ENCODE data around the gene CAPRIN1. TPM values are rescaled to one million over a fixed set of nuclear protein-coding genes. Genes with fewer than 3 reads are reported as not detected.
A peak's percentile ranks its signal among the peaks of the same experiment; 100 is the strongest.
"Not testable (repeated sequence)": the region's sequence is repeated elsewhere in the genome, so short reads cannot be mapped to it uniquely, and the experiment has no call there.

The CAPRIN1 gene
- total RNA-seq, 1 donor from 2014 or later = 154 TPM

DNA sequence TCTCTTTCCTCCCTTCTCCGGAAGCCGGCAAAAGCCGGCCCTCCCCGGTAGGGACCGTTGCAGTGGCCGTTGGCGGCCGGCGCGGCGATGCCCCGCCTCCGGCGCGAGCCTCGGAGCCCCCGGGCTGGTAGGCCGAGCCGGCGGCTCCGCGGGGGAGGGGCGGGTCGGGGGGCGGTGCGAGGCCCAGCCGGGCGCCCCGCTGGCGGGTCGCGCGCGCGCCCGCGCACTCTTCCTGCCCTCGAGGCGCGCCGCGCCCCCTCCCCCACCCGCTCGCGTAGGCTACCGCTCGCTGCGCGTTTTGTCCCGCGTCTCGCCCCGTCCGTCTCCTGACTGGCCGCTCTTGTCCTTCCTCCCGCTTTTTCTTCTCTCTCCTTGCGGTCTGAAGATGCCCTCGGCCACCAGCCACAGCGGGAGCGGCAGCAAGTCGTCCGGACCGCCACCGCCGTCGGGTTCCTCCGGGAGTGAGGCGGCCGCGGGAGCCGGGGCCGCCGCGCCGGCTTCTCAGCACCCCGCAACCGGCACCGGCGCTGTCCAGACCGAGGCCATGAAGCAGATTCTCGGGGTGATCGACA lies 591 bp downstream of the CAPRIN1 start:
- peak; percentile 90 for ATAC-seq

DNA sequence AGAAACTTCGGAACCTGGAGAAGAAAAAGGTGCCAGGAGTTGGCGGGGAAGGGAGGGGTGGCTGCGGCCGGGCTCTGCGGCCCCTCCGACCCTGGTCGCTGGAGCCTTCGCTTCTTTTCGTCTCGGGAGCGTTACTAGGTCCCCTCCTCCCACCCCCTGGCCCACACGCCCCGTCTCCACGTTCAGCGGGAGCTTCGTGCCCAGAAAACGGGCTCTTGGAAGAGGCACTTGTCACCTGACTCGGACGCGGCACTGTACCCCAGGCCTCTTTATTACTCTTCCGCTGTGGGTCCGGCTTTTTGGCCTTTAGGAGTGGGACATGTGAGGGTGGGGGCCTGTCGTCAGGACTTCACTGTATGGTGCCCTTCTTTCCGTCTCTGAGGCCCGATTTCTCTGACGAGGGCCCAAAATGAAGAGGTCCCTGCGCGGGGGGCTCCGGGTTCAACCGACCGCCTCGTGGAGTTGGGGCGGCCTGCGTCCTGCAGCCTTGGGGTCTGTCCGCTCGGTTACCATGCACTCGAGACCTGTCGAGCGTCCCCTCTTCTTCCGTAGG lies 1.2 kb downstream of the CAPRIN1 start:
- peak; percentile 21 for ATAC-seq

DNA sequence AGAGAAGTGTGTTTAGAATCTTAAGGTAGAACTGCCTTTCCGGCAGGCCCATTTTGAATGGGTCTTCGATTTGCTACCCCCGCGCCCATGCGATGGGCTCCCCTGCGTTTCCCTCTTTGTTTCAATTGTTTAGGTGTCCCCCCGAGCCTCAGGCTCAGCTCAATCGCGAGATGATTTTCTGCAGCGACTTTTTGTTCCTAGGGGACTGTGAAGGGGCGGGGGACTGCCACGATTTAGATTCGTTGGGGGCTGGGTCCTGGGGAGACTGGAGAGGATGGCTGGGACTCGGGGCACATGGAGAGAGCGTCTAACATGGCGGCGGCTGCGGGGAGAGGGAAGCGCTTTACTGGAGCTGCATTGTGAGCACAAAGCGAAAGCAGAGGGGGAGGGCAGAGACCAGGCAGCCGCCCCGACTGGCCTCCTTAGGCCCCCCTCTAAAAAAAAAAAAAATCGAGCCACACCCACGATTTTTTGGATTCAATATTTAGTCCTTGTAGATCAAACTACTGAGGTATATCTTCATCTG lies 1.7 kb downstream of the CAPRIN1 start:
- ATAC-seq = peak; percentile 53

DNA sequence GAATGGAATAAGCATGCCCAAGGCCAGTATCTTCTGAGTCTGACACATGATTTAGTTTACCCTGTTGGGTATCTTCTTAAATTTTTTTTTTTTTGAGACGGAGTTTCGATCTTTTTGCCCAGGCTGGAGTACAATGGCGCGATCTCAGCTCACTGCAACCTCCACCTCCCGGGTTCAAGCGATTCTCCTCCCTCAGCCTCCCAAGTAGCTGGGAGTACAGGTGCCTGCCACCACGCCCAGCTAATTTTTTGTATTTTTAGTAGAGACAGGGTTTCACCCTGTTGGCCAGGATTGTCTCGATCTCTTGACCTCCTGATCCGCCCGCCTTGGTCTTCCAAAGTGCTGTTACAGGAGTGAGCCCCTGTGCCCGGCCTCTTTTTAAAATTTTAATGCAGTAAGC lies 2.8 kb downstream of the CAPRIN1 start:
- ATAC-seq = not testable (repeated sequence)

DNA sequence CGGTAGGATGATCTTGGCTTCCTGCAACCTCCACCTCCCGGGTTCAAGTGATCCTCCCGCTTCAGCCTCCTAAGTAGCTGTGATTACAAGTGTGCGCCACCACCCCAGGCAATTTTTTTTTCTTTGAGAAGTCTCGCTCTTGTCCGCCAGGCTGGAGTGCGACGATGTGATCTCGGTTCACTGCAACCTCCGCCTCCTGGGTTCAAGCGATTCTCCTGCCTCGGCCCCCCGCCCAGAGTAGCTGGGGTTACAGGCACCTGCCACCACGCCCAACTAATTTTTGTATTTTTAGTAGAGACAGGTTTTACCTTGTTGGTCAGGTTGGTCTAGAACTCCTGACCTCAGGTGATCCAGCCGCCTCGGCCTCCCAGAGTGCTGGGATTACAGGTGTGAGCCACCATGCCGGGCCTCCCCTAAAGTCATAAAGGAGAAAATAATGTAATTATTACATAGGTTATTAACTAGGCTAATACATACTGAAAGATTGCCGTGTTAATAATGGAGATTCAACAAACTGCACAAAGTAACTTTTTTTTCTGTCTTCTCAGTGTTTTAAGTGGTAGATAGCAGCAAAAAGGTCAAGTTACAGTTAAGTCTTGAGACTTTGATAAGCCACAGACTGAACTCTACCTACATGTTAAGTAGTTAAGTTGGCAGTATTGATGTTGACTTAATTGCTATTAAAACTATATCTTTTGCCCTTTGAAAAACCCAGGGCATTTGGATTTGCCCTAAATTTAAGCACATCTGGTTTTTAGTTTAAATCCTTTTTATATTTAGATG lies 3.9 kb downstream of the CAPRIN1 start:
- ATAC-seq = no peak

DNA sequence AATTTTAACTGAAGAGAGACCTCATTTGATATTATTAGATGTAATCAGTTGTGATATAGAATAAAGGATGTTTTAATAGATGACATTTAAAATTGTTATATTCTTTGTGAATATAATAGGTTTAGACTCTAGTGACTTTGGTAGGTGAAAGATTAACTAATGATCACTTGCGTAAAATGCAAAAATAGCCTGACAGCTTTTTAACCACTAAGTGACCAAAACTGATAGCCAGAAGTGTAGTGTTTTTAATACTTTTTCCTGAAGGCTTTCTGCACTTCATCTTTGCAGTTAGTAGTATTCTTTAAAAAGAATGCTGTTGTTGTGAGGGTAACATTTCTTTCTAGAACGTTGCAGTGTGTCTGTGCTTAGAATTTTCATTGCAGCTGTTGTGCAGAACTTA lies 5.1 kb downstream of the CAPRIN1 start:
- no peak for ATAC-seq

DNA sequence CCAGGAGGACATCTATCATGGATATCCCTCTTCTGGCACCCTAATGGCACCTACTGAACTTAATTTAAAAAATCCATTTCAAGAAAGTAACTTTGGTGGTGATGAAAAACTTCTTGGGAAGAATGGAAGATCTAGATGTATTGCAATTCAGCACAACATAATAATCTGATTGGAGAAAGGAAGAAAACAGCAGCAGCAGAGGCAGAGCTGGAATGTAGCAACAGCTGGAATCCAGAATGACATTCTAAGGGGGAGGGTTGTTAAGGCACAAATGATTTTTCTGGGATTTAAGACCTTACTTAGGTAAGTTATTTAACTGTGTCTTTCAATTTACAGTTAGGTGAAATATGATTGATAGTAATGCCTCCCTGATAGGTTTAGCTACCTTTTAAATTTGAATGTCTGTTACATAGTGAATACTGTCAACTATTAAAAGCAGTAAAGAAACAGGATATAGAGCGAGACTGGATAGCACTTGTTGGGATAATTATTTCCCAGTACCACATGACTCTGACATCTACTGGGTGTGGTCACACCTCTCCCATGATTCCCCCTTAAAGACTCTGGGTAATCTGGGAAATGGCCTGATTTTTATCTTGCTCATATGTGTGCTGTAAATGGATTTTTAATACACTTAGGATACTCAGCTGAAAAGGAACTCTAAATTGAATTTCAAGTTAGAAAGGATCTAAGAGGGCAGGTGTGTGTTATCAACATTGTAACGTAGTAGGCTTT lies 11.7 kb downstream of the CAPRIN1 start:
- ATAC-seq = no peak

DNA sequence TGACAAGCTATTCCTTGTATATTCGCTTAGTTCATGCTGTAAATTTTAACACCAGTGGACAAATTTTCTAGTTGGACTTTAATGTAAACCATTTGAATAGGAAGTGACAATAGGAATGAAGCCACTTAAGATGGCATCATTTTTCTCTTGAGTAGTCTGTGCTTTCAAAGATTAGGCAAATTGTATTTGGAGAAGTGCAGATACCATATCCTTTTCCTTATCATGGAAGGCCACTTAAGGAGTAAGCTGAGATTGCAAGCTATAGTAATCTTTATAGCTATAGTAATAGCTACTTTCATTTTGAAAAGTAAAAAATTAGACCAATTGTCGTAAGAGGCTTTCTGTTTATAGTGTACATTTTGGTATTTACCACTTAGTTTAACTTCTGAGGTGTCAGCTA lies 12.8 kb downstream of the CAPRIN1 start:
- no peak for ATAC-seq

DNA sequence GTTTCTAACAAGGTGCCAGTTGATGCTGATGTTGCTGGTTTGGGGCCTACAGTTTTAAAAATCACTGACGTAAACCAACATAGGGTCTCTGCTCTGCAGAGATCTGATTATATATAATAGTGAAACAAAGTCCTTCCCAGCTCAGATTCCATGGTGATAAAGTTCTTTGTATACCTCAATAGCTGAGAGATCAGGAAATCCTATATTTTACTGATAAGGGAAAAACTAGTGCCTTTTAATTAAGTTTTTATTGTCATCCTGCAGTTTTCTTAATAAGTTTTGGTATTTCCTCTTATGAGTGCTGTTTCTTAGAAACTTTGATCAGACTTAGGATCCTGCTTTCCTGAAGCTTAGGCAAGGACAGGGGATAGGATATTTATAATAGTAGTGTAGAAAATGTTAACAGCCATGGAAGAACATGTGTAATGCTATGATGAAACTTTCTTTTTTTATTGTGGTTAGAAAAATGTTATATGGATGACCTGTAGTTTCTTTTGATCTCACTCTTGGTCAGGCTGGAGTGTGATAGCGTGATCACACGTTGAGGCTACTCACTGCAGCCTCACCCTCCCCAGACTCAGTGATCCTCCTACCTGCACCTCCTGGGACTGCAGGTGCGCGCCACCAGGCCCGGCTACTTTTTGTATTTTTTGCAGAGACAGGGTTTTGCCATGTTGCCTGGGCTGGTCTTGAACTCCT lies 14.1 kb downstream of the CAPRIN1 start:
- peak; percentile 48 for ATAC-seq

DNA sequence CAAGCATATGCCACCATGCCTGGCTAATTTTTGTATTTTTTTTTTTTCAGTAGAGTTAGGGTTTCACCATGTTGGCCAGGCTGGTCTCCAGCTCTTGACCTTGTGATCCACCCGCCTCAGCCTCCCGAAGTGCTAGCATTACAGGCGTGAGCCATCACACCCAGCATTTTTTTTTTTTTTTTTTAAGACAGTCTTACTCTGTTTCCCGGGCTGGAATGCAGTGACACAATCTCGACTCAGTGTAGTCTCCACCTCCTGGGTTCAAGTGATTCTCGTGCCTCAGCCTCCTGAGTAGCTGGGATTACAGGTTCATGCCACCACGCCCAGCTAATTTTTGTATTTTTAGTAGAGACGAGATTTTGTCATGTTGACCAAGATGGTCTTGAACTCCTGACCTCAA lies 15.2 kb downstream of the CAPRIN1 start:
- ATAC-seq = not testable (repeated sequence)

DNA sequence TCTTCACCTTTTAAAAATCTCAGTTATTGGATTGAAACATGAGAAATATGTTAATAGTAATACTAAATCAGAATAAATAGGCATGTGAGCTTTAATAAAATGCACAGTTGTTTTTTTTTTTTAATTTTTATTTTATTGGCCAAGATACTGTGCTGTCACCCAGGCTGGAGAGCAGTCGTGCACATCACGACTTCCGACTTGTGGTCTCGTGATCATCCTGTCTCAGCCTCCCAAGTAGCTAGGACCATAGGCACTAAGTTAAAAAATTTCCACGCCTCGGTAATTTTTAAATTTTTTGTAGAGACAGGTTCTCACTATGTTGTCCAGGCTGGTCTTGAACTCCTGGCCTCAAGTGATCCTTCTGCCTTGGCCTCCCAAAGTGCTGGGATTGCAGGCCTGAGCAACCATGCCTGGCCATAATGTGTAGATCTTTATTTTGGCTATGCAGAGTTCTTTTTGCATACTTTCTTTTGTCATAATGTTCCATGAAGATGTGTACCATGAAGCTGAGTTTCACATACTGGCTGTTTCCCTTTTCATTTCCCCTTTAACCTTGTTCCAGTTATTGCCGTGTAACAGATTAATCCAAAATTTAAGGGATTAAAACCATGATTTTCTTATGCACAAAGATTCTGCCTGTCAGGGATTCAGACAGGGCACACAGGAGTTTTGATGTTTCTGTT lies 16.0 kb downstream of the CAPRIN1 start:
- ATAC-seq = peak; percentile 32

DNA sequence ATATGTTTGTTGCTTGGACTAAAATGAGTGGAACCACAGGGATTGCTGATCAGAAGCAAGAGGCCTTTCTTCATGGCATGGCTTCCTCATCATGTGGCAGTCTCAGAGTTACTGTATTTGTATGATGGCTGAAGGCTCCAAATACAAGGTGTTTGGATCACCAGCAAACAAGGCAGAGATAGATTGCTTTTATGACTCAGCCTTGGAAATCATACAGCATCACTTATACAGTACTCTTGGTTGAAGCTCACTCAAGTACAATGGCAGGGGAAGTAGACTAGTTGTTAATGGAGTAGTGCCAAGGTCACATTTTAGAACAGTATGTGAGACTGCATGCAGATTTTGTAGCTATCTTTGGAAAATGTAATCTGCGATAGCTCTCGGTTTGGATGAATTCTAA lies 16.6 kb downstream of the CAPRIN1 start:
- peak; percentile 54 for ATAC-seq

DNA sequence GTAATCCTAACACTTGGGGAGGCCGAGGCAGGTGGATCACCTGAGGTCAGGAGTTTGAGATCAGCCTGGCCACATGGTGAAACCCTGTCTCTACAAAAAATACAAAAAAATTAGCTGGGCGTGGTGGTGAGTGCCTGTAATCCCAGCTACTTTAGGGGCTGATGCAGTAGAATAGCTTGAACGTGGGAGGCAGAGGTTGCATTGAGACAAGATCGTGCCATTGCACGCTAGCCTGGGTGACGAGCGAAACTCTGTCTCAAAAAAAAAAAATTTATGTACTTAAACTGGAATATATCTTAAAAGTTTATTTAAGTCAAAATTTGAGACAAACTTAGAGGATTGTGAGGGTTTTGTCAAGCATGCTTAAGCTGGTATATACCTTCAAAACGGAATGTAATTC lies 19.8 kb downstream of the CAPRIN1 start:
- ATAC-seq = not testable (repeated sequence)

DNA sequence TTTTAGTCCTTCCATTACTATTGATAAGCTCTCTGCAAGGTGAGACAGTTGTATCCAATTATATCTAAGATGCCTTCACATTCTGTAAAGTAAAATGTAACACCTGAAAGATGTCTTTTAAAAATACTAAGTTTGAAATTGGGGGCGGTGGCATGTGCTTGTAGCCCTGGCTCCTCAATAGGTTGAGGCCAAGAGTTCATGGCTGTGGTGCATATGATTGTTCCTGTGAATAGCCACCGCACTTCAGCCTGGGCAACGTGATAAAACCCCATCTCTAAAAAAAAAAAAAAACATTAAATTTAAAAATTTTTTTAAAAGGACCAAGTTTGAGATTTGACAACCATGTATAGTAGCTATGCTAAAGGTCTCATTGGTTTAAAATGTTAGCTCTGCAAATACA lies 20.5 kb downstream of the CAPRIN1 start:
- ATAC-seq = no peak

DNA sequence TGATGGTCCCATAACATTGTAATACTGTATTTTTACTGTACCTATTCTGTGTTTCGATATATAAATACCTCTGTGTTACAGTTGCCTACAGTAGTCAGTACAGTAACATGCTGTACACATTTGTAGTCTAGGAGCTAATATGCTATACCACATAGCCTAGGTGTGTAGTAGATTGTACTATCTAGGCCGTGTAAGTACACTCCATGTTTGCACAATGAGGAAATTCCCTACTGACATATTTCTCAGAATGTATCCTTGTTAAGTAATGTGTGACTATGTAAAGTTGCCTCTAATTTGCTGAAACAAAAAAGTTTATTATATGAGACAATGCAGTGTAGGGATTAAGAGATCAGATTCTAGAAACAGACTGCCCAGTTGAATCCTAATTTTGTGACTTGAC lies 21.3 kb downstream of the CAPRIN1 start:
- peak; percentile 8 for ATAC-seq

DNA sequence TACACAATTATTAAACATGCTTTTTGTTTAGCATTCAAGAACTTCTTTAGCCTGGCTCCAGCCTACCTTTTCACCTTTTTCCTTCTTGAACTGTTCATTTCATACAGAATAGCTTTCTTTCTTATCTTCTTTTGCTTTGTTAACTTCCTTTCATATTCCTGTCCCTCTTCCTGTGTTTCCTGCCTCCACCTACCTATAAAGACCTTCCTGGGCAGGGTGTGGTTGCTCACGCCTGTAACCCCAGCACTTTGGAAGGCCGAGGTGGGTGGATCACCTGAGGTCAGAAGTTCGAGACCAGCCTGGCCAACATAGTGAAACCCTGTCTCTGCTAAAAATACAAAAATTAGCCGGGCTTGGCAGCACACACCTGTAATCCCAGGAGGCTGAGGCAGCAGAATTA lies 22.9 kb downstream of the CAPRIN1 start:
- ATAC-seq = no peak

DNA sequence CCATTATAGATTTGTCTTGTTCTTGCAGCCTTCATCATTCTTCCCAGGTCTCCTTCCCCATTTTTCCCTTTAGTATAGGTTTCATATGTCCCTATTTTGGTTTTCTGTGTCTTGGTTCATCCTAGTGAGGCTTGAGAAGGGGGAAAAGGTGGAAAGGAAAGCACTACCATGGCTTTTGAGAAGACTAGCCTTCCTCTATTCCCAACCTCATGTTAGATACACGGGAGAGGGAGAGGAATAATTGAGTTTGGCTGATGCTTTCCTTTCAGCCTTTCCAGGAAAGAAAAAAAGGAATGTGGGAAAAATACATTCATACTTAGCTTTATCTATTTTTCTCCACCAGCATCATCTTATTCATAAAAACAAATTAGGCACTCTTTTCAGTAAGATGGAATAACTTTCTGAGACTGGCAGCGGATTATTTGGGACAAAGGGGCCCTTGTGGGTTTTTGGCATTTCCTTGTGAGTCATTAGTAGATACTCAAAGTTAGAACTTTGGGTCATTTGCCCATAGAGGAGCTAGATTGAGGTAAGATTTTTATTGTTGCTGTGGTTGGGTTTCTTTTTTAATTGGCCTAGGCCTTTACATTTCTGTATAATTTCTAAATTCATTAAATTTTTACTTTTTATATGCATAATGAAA lies 23.8 kb downstream of the CAPRIN1 start:
- no peak for ATAC-seq

DNA sequence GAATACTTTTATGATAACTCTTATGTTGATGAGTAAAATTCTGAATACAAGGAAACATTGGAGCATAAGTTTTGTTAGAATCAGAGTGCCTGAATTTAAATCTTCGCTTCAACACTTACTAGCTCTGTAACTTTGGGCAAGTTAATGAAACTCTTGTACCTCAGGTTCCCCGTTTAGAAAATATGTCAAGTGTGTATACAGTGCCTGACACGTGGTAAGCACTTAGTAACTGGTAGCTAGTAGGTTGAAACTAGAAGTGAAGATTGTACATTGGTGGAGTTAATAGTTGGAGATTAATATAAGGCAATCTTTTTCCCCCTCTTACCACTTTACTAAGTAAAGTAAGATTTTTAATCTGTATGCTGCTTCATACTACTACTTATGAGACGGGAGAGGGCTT lies 29.1 kb downstream of the CAPRIN1 start:
- no peak for ATAC-seq

DNA sequence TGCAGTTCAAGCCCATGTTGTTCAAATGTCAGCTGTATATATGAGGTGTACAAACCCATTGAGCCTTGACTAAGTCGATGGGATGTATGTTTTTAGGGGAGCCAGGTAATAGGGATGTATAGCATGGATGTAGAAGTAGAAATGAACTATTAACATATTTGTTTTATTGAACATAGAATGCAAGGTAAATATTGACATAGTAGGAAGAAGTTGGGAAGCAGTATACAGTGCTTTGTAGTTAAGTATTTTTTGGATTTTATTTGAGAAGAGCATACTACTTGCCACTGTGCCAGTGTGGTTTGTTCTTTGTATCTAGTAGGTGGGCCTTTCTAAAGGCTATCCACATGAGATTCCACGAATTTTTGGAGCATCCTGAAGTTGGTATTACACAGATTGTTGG lies 33.1 kb downstream of the CAPRIN1 start:
- no peak for ATAC-seq

DNA sequence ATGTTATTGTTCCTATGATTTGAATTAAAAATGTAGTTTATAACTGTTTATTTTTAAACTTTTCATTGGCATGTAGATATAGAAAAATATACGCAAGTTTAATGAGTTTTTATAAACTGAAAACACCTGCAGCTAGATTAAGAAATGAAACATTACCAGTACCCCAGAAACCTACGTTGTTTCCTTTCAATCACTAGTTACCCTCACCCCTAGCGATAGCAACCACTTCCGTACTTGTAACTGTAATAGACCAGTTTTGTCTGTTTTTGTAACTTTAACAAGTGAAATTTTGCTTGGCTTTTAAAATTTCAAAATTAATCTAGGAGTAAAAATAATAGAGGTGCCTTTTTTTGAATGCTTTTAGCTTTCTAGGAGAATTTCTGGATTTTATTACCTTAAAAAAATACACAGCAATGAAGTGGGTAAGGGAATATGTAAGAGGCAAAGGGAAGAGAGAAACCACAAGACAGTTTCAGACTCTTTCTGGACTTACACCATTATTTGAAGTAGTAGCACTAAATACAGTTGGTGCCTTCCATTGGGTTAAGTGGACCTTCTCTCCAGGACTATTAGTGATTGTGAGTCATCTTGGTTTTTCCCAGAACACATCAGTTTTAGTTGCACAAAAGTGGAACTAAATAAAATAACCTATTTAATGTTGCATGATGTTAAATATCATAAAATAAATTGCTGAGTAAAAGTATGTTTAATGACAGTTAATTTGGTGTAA lies 35.2 kb downstream of the CAPRIN1 start:
- no peak for ATAC-seq

DNA sequence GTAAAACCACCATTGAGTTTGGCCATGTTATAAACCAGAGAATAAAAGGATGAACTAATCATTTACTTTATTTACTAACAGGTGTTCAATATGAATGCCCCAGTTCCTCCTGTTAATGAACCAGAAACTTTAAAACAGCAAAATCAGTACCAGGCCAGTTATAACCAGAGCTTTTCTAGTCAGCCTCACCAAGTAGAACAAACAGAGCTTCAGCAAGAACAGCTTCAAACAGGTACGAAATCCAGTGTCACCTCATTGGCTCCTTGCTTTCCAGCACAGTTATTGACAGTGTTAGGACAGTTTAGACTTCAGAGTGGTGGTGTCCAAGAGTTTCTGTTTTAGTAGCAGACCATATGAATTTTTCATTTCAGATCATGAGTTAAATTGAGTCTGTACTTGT lies 40.3 kb downstream of the CAPRIN1 start:
- no peak for ATAC-seq
